ENCODE measurements around the gene KIF26B.

Gene KIF26B

GRCh38 chr1:245579881-245580280, 425.1 kb downstream of the KIF26B start:
- no peak for FAIRE-seq
- no peak for DNase-seq (ENCODE audit: insufficient read length, low spot score)

- FAIRE-seq: no peak
- no peak for DNase-seq (ENCODE audit: insufficient read length, low spot score)
These were observed 425.9 kb downstream of the KIF26B start for GRCh38 chr1:245580651-245581050.

GRCh38 chr1:245582026-245582425, 427.2 kb downstream of the KIF26B start:
- FAIRE-seq (no peak), DNase-seq (ENCODE audit: insufficient read length, low spot score) (no peak)

GRCh38 chr1:245583081-245583480, 428.3 kb downstream of the KIF26B start:
- FAIRE-seq (no peak), DNase-seq (ENCODE audit: insufficient read length, low spot score) (no peak)

- no peak for FAIRE-seq
- DNase-seq (ENCODE audit: insufficient read length, low spot score): no peak
These were observed 429.0 kb downstream of the KIF26B start for GRCh38 chr1:245583575-245584330.

- FAIRE-seq: no peak
These were observed 430.6 kb downstream of the KIF26B start for GRCh38 chr1:245585252-245585959.

GRCh38 chr1:245587435-245588115, 432.8 kb downstream of the KIF26B start:
- no peak for DNase-seq (ENCODE audit: insufficient read length, low spot score)
- no peak for FAIRE-seq

More at GRCh38 chr1:245585252-245585959, 430.6 kb downstream of the KIF26B start:
- no peak for DNase-seq (ENCODE audit: insufficient read length, low spot score)

GRCh38 chr1:245588116-245588639, 433.4 kb downstream of the KIF26B start:
- DNase-seq (ENCODE audit: insufficient read length, low spot score) (no peak), FAIRE-seq (no peak)

- FAIRE-seq (no peak), DNase-seq (ENCODE audit: insufficient read length, low spot score) (no peak)
These were observed 434.5 kb downstream of the KIF26B start for GRCh38 chr1:245589316-245589715.

GRCh38 chr1:245589906-245590305, 435.1 kb downstream of the KIF26B start:
- DNase-seq (ENCODE audit: insufficient read length, low spot score): no peak
- no peak for FAIRE-seq

GRCh38 chr1:245590726-245591125, 435.9 kb downstream of the KIF26B start:
- no peak for FAIRE-seq
- no peak for DNase-seq (ENCODE audit: insufficient read length, low spot score)

GRCh38 chr1:245591346-245592188, 436.8 kb downstream of the KIF26B start:
- FAIRE-seq: no peak

GRCh38 chr1:245592189-245592460, 437.3 kb downstream of the KIF26B start:
- FAIRE-seq: no peak
- DNase-seq (ENCODE audit: insufficient read length, low spot score): no peak

More at GRCh38 chr1:245591346-245592188, 436.8 kb downstream of the KIF26B start:
- no peak for DNase-seq (ENCODE audit: insufficient read length, low spot score)

GRCh38 chr1:245598524-245599305, 443.9 kb downstream of the KIF26B start:
- FAIRE-seq: no peak

GRCh38 chr1:245599371-245600174, 444.8 kb downstream of the KIF26B start:
- FAIRE-seq (no peak), DNase-seq (ENCODE audit: insufficient read length, low spot score) (no peak)

More at GRCh38 chr1:245598524-245599305, 443.9 kb downstream of the KIF26B start:
- no peak for DNase-seq (ENCODE audit: insufficient read length, low spot score)

GRCh38 chr1:245600658-245601057, 445.9 kb downstream of the KIF26B start:
- FAIRE-seq: no peak
- no peak for DNase-seq (ENCODE audit: insufficient read length, low spot score)

- DNase-seq (ENCODE audit: insufficient read length, low spot score) (no peak), FAIRE-seq (no peak)
These were observed 448.6 kb downstream of the KIF26B start for GRCh38 chr1:245603311-245603865.

- FAIRE-seq: no peak
These were observed 450.2 kb downstream of the KIF26B start for GRCh38 chr1:245604979-245605378.

More at GRCh38 chr1:245604979-245605378, 450.2 kb downstream of the KIF26B start:
- DNase-seq (ENCODE audit: insufficient read length, low spot score): no peak

All from GM19239 (cell line).